Mucosa of rectum (tissue), 2 donors: ENCODE results near the gene UBN2.

Source experiments
- H3K27ac ChIP-seq, 2 donors: one replicate each; pipeline ENCODE4 v1.7.0; 2013; ENCODE audit warnings: inconsistent platforms in 2 of 2, low read depth in 2 of 2, low read length in 2 of 2
- H3K27me3 ChIP-seq, 2 donors: one replicate each; pipeline ENCODE4 v1.7.0; 2013; ENCODE audit warnings: low read length in 2 of 2; ENCODE audit not compliant: control insufficient read depth in 2 of 2, insufficient read depth in 2 of 2
- H3K36me3 ChIP-seq, 2 donors: one replicate each; pipeline ENCODE4 v1.7.0; 2013; ENCODE audit warnings: low read length in 2 of 2; ENCODE audit not compliant: control insufficient read depth in 2 of 2, insufficient read depth in 2 of 2
- H3K4me1 ChIP-seq, 2 donors: one replicate each; pipeline ENCODE4 v1.7.0; 2013; ENCODE audit warnings: low read length in 2 of 2, mild to moderate bottlenecking in 1 of 2; ENCODE audit not compliant: control insufficient read depth in 2 of 2, insufficient read depth in 2 of 2
- H3K4me3 ChIP-seq, 2 donors: one replicate each; pipeline ENCODE4 v1.7.0; 2013; ENCODE audit warnings: low read length in 2 of 2
- H3K9ac ChIP-seq, 2 donors: one replicate each; pipeline ENCODE4 v1.7.0; 2013; ENCODE audit warnings: low read length in 2 of 2, low read depth in 1 of 2, mild to moderate bottlenecking in 1 of 2
- H3K9me3 ChIP-seq, 2 donors: one replicate each; pipeline ENCODE4 v1.7.0; 2013; ENCODE audit warnings: low read length in 2 of 2; ENCODE audit not compliant: control insufficient read depth in 2 of 2
- donor health status: healthy.
- donor health status: Normal muscosa, but diverticular disease.

The UBN2 gene

DNA sequence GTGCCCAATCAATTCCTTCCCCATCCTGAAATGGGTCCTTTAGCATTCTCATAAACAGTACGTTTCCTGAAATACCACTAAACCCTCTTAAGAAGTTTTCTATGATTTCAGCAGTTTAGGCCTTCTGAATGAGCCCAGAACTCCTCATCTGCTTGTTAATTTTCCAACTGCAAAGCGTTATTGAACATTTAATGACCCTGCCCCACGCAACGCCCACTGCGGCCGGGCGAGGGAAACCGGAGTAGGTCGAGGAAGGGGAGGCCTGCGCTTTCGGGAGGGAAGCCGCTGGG, 608 bp upstream of the UBN2 start:
- no peaks in the 10 kb centered on the region for H3K36me3 ChIP-seq
- peak overlapping the region; percentile 91 to 92 for H3K27ac ChIP-seq
- peak overlapping the region; percentile 87 to 98 for H3K4me3 ChIP-seq
- H3K9ac ChIP-seq, result peak overlapping the region; percentile 64 to 93
- H3K4me1 ChIP-seq, result peaks cover 8 to 11% of the 10 kb centered on the region in 2 donors
- H3K9me3 ChIP-seq, result no peaks in the 10 kb centered on the region
- no peaks in the 10 kb centered on the region for H3K27me3 ChIP-seq

DNA sequence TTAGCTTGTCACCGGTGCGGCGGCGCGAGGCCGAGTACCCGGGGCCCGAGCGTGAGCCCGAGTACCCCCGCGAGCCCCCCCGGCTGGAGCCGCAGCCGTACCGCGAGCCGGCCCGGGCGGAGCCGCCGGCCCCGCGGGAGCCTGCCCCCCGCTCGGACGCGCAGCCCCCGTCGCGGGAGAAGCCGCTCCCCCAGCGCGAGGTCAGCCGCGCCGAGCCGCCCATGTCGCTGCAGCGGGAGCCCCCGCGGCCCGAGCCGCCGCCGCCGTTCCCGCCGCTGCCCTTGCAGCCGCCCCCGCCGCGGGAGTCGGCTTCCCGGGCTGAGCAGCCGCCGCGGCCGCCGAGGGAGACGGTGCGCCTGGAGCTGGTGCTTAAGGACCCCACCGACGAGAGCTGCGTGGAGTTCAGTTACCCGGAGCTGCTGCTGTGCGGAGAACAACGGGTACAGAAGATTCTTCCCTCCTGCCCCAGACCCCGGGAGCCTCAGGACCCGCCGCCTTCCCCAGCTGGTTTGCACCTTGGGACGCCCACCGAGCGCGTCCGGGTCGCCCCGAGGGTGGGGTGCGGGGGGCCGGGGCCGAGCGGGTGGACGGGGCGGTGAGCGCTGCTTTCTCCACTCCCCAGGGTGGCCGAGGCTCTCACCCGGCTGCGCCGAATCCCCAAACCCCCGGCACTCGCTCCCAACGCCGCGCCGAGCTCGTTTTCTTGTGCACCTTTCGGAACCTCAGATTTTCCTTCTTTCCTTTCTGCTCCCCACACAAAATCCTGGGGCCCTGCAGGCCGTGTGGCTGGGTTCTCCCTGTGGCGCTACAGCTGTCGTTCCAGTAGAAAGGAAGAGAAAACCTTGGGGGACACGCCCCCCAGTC, 708 bp downstream of the UBN2 start:
- H3K27me3 ChIP-seq, result no peaks in the 10 kb centered on the region
- peak overlapping the region; percentile 91 to 92 for H3K27ac ChIP-seq
- peak overlapping the region; percentile 79 to 93 for H3K9ac ChIP-seq
- H3K4me1 ChIP-seq, result peaks cover 8 to 11% of the 10 kb centered on the region in 2 donors
- no peaks in the 10 kb centered on the region for H3K36me3 ChIP-seq
- H3K4me3 ChIP-seq, result peak overlapping the region; percentile 87 to 98
- no peaks in the 10 kb centered on the region for H3K9me3 ChIP-seq

DNA sequence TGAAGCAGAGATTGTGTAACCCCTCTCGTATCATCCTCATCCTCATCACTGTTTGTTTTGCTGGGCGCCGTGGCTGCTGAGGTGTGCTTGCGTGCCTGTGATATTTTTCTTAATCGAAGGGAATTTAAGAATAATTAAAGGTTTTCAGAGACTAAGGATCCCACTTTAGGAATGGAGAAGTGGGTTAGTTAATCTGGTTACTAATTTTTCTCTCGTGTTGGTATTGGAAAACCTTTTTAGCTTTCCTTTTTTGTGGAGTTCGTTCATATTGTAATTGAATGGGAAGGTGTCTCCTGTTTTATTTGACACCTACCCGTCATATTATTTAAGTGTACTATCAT, 1.3 kb downstream of the UBN2 start:
- Histone ChIP-seq H3K9me3 (no peaks in the 10 kb centered on the region), H3K36me3 (peaks cover 0 to 5% of the 10 kb centered on the region in 2 donors), H3K27me3 (no peaks in the 10 kb centered on the region), H3K4me3 (peak overlapping the region; percentile 87 to 98), H3K9ac (peak overlapping the region in 1 of 2 donors; percentile 93), H3K27ac (peak overlapping the region in 1 of 2 donors; percentile 92), H3K4me1 (peaks cover 8 to 11% of the 10 kb centered on the region in 2 donors)

DNA sequence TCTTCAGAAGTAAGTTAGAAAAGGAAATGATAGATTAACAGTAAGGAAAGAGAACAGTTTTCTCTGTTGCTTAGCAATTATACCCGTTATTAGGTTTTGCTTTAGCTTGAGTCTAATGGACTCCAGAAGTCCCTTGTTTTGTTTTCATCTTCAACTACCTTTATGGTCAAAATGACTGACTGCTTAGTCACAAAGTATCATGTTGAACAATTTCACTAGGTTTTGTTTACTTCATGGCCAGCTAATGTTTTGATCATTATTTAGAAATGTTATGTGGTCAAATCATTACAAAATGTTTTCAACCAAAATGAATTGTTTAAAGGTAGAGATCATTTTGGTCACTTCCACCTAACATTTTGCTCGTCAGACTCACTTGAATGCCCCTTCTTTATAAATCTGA, 1.9 kb downstream of the UBN2 start:
- Histone ChIP-seq H3K27ac (no peak overlapping the region), H3K4me1 (peaks cover 8 to 11% of the 10 kb centered on the region in 2 donors), H3K9me3 (no peaks in the 10 kb centered on the region), H3K27me3 (no peaks in the 10 kb centered on the region), H3K9ac (peak overlapping the region in 1 of 2 donors; percentile 93), H3K4me3 (peak overlapping the region; percentile 87 to 98), H3K36me3 (peaks cover 5 to 10% of the 10 kb centered on the region in 2 donors)

DNA sequence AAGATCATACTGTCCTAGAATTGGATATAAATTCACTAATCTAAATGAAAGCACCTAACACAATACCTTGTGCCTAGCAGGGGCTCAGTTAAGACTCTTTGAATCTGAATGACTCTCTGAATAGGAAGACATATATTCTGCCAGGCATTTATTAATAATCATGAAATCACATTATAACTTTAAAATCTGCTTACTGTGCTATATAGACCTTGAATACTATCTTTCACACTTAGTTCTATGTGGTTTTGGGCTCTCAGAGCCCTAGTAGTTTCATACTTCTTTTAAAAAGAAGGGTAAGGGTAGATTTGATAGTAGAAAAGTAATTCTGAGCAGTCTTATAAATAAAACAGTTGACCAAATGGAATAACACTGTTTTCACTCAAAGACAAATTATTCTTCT, 10.2 kb downstream of the UBN2 start:
- Histone ChIP-seq H3K36me3 (peaks cover 29 to 36% of the 10 kb centered on the region in 2 donors), H3K27ac (no peak overlapping the region), H3K9ac (no peak overlapping the region)

DNA sequence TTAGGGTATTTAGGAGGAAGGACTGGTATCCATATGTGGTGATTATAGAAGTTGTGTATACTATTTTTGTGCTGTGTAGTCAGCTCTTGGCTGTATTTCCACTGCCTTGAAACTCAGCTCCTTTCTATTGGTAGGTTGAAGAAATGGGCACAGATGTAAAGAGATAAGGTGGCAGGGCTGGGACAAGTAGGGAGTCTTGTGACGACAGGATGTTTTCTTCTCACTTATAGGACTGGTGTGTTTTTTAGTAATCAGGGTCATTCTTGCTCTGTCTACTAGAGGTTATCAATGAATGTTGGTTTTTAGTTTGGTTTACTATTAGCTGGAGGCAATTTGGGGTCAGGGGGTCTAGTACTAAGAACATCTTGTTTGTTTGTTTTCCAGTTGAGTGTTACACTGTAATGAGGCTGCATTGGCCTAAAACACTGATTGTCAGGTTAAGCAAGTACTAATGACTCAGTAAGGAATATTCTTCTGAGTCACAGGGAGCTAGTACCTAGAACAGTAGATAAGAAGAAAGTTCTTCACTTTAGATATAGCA, 11.8 kb downstream of the UBN2 start:
- Histone ChIP-seq H3K4me1 (no peaks in the 10 kb centered on the region), H3K9me3 (no peaks in the 10 kb centered on the region), H3K27ac (no peak overlapping the region), H3K4me3 (no peak overlapping the region), H3K27me3 (no peaks in the 10 kb centered on the region), H3K9ac (no peak overlapping the region), H3K36me3 (peaks cover 27 to 33% of the 10 kb centered on the region in 2 donors)

More for the DNA sequence above, 10.2 kb downstream of the UBN2 start:
- Histone ChIP-seq H3K9me3 (no peaks in the 10 kb centered on the region), H3K27me3 (no peaks in the 10 kb centered on the region), H3K4me3 (no peak overlapping the region), H3K4me1 (no peaks in the 10 kb centered on the region)

- H3K9me3 ChIP-seq, result no peaks in the 10 kb centered on the region
- H3K4me3 ChIP-seq, result no peak overlapping the region
- H3K27me3 ChIP-seq, result no peaks in the 10 kb centered on the region
- H3K9ac ChIP-seq, result no peak overlapping the region
- no peaks in the 10 kb centered on the region for H3K4me1 ChIP-seq
- H3K36me3 ChIP-seq, result peaks cover 31 to 38% of the 10 kb centered on the region in 2 donors
- H3K27ac ChIP-seq, result no peak overlapping the region
Measured at GRCh38 chr7:139245401-139245800, 14.4 kb downstream of the UBN2 start.

GRCh38 chr7:139246494-139246893, 15.5 kb downstream of the UBN2 start:
- Histone ChIP-seq H3K36me3 (peaks cover 26 to 35% of the 10 kb centered on the region in 2 donors), H3K9me3 (no peaks in the 10 kb centered on the region), H3K9ac (no peak overlapping the region), H3K4me1 (no peaks in the 10 kb centered on the region), H3K27me3 (no peaks in the 10 kb centered on the region), H3K4me3 (no peak overlapping the region), H3K27ac (no peak overlapping the region)

DNA sequence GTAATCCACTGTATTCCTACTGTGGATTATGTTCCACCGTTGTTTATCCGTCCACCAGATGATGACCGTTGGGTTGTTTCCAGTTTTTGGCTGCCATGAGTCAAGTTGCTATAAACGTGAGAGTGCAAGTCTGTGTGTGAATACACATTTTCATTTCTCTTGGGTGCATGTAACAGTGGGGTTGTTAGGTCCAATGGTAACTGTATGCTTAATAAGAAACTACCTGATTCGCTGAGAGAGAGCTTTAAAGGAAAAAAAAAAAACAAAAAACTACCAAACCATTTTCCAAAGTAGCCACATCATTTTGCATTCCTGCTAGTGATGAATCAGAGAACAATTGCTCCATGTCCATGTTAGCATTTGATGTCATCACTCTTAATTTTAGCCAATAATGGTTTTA, 15.9 kb downstream of the UBN2 start:
- Histone ChIP-seq H3K4me3 (no peak overlapping the region), H3K9ac (no peak overlapping the region), H3K4me1 (no peaks in the 10 kb centered on the region), H3K9me3 (no peaks in the 10 kb centered on the region), H3K36me3 (peaks cover 30 to 39% of the 10 kb centered on the region in 2 donors), H3K27me3 (no peaks in the 10 kb centered on the region), H3K27ac (no peak overlapping the region)

DNA sequence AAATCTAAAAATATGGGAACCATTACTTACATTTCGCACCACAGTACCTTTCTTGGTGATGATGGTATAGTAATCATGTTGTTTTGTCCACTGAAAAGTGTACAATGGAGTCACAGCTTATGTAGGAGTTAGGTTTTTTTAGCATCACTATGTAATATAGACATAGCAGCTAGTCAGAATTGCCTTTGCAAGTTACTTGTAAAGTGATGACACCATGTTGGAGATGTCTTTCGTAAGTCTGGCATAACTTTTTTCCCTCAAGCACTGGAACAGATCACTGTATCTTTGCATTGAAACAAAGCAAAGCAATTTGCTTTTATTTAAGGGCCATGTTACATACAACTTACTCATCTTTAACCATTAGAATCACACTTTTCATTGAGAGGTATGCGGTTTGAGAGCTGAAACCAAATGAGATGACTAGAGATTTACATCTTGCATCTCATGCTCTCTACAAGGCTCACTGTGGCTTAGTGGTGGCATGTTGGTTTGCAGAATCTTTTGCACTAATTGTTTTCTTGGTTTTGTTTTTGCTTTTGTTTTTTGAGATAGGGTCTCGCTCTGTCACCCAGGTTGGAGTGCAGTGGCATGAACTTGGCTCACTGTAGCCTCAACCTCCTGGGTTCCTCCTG, 18.3 kb downstream of the UBN2 start:
- H3K4me3 ChIP-seq, result no peak overlapping the region

More for the DNA sequence above, 18.3 kb downstream of the UBN2 start:
- Histone ChIP-seq H3K36me3 (peaks cover 31 to 48% of the 10 kb centered on the region in 2 donors), H3K27me3 (no peaks in the 10 kb centered on the region), H3K9ac (no peak overlapping the region), H3K27ac (no peak overlapping the region), H3K9me3 (no peaks in the 10 kb centered on the region), H3K4me1 (no peaks in the 10 kb centered on the region)
